GM19455 (cell line): ENCODE data around the gene SPOPL.

Source experiments
- ATAC-seq: cut with Tn5 transposase; IDR thresholded peaks from one replicate; pipeline ENCODE4 v1.9.1; 2021; ENCODE audit not compliant: unreplicated experiment

Gene SPOPL

DNA sequence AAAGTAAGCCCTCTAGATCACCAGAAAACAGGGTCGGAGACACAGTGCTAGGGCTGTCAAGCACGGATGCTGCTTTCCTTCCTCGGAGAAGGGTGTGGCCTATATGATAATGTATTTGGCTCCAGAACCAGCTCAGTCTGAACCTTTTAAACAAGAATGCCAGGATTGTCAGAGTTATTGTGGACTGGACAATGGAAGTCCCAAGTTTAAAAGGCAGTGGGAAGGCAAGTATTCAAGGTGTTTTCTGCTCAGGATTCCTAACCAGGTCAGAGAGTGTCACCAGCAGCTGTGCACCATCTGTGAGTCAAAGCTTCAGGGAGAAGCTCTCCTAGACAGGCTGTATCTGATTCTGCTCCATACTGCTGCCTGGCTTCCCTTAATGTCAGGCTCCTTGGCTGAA, 94.8 kb downstream of the SPOPL start:
- no peak for ATAC-seq

DNA sequence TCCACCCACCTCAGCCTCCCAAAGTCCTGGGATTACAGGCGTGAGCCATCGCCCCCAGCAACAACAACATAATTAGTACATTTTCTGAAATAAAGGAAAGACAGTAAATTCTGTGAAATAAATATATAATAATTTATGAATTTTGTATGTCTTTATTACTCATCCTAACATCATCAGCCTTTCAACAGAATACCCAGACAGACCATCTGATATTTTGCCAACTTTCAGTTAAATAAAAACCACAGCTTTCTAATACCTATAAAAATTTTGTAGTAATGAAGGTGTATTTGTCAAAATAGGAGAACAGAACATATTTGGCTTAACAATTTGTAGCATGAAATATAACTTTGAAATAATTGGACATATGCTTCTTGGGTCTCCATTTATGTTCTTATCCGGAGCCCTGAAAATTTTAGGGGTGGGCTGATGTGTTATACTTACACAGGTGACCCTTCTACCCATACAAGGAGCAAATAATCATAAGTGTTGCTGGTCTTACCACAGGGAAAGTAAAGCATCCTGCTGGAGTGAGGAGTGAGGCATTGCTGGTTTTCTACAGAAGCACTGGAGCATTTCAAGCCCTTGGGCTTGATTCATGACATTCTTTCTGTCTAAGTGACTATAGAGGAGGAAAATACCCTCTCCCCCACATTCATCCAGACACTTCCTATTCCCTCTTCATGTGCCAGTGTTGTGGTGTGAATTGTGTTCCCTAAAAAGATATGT, 99.3 kb downstream of the SPOPL start:
- no peak for ATAC-seq

DNA sequence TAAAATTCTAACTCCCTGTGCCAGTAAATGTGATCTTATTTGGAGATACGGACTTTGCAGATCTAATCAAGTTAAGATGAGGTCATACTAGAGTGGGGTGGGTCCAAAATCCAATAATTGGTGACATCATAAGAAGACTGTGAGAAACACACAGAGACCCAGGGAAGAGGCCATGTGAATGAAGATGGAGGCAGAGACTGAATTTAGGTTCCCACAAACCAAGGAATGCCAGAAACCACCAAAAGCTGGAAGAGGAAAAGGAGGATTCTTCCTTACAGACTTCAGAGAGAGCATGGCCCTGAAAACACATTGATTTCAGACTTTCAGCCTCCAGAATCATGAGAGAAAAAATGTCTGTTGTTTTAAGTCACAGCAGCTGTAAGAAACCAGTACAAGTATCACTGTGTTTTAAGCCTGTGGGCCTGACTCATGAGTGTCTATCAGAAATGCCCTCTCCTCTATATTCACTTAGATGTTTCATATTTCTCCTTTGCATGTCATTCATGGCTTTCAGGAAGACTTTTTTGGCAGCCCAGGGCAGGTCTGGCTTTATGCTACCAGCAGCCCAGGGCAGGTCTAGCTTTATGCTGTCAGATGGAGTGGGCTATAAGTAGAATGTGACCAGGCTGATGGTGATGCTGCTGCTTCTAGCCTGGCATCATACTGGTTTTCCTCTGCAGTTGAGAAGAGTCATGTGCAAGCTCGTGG, 100.0 kb downstream of the SPOPL start:
- no peak for ATAC-seq

DNA sequence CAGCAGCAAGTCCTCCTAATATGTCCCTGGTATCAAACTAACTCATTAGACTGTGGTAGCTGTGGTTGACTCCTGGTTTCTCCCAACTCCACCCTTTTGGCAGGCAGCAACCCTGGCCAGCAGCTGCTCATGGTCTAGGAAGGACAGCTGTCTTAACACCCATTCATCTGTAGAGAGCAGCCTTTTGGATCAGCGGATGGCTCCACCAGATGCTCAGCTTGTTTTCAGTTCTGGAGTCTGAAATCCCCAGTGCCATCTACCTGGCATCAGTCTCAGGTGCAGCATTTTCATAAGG, 100.5 kb downstream of the SPOPL start:
- no peak for ATAC-seq

DNA sequence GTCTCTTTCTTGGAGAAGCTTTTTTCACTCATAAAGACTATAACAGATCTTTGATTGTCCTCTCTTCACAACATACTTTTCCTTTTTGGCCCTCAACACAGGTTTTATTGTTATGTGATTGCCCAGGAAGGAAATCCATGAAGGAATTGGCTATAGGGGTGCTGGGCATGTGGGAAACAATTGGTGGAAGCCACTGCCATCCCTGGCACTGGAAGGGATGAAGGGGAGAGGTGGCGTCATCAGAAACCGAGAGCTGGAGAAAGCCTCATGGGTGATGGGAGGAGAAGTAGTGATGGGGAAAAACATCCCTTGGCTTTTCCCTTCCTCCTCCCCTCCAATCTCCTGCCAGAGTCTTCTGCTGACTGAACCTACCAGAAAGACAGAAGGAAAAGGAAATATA, 106.2 kb downstream of the SPOPL start:
- no peak for ATAC-seq

DNA sequence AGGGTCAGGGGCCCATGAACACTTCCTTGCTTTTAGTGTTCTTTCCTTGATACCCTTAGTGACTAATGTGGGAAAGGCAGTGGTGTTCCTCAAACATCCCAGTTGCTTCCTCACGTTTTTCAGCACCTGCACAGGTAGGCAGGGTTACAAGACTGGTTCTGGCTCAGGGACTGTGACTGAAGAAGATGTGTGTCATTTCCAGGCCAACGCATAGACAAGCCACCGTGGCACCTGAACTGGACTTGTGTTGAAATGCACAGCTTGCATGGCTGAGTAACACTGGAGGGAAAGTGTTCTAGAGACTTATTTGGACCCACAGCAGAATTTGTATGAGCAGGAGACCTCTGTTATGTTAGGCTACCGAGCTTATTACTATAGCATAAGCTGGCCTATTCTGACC, 107.9 kb downstream of the SPOPL start:
- no peak for ATAC-seq

DNA sequence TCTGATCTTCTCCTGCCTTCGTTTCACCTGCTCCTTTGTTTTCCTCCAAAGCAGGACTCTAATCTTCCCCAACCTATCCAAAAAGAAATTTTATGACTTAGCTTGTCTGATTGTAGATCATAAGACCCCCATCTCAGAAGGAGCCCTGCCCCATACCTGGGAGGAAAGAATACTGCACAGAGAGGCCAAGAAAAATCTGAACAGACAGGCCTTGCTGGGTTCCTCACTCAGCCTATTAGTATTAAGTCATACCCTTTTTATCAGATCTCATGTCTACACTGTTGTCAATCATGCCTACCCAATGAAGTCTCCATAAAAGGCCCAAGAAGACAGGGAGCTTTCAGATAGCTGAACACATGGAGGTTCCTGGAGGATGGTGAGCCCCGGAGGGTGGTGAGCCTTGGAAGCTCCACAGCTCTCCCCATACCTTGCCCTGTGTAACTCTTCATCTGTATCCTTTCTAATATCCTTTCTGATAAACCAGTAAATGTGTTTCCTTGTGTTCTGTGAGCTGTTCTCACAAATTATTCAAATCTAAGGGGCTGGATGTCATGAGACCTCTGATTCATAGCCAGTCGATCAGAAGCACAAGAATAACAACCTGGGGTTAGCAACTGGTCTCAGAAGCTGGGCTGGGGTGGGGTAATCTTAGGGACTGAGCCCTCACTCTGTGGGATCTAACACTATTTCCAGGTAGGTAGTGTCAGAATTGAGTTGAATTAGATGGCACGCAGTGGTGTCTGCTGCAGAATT, 108.8 kb downstream of the SPOPL start:
- ATAC-seq = no peak

DNA sequence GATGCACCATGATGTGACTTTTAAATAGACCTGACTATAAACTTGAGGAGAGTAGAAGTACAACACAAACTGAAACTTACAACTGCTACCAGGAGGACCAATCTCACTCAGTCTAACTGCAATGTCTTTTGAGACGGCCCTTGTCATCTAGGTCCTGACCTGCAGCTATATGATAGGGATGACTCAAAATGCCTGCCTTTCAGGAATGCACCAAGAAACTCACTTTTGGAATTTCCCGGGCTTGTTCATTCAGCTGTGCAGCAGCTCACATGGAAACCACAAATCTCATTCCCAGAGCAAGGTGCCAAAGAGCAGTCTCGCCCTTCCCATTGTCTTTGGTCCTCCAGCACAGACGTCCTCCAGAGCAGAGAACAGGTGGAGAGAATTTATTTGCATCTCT, 113.7 kb downstream of the SPOPL start:
- no peak for ATAC-seq

DNA sequence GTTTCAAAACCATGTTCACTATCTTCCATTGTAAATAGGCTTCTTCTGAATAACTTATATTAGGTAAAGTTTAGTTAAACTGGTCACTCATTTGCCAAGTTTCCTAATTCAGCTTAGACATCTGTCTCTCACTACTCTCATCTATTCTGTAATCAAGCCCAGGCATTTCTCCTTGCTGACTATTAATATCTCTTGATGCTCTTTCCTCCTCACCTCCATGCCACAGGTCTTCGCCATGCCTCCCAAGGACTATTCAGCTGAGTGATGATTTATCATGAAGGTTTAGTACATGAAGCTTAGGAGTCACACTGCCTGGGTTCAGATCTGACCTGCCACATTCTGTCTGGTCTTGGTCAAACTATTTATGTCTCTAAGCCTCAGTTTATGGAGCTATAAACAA, 115.5 kb downstream of the SPOPL start:
- no peak for ATAC-seq

DNA sequence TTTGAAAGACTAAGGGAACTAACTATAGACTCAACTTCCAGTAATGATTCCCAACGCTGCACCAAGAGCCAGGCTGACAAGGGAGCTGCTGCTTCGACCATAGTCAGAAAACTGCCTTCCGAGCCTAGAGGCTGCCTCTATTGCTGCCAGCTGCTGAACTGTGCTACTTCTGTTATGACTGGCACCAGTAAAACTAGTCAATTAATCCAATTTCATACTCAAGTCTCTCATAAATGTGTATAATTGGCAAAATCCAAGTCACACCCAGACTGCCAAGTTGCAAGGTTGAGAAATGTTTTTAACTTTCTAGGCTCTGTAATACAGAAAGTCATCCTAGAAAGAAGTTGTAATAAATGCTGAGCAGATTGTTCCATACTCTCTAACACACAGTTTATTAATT, 117.4 kb downstream of the SPOPL start:
- ATAC-seq = no peak

DNA sequence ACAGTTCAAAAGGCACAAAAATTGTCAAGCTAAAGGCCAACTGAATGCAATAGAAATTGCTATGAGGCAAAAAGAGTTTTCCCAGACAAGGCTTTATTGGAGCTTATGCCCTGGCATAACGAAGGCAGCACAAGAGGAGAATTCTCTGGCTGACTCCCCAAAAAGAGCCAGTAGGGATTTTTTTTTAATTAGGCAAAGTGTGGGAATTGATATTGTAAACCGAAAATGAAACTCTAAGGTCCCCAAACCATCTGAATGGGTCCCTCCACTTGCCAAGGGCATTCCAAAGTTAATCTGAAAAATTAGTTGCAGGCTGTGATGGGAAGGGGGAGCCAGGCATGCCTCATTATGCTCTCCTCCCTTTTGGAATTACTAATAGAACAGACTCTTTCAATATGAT, 118.9 kb downstream of the SPOPL start:
- no peak for ATAC-seq

DNA sequence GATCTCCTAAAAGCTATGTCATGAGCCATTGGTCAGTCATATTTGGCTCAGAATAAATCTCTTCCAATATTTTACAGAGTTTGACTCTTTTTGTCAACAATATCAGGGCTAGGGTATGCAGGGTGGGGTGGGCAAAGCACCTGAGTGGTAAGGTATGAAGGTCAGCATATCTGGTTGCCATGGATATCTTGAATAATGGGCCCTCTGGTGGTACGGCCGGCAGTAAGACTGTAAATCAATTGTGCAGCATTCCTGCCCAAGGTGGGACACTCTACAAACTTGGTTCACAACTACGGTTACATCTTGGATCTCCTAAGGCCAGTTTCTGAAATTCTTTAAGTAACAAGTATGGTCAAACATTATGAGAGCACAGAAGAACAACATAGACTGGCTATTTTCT, 119.6 kb downstream of the SPOPL start:
- no peak for ATAC-seq

DNA sequence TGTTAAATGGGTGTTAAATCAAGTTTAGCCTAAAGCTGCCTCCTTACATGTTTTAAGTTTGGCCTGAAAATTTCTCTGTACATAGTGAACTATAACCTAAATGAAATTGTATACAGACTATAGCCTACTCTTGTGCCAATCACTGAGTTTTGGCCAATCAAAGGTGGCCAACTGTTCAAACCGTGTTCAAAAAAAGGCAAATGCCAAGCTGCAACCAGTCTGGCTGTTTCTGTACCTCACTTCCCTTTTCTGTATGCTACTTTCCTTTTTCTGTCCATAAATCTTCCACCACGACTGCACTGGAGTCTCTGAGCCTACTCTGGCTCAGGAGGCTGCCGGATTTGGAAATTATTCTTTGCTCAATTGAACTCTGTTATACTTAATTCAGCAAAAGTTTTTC, 121.0 kb downstream of the SPOPL start:
- ATAC-seq = no peak
